GM19099 (cell line): ENCODE measurements around the gene BTAF1.

Experiments used
- POLR2A ChIP-seq: IDR thresholded peaks from 3 replicates; pipeline ENCODE4 v1.6.1; 2011; ENCODE audit warnings: low read depth; ENCODE audit not compliant: insufficient read length; ENCODE audit errors: extremely low read depth

Gene BTAF1

DNA sequence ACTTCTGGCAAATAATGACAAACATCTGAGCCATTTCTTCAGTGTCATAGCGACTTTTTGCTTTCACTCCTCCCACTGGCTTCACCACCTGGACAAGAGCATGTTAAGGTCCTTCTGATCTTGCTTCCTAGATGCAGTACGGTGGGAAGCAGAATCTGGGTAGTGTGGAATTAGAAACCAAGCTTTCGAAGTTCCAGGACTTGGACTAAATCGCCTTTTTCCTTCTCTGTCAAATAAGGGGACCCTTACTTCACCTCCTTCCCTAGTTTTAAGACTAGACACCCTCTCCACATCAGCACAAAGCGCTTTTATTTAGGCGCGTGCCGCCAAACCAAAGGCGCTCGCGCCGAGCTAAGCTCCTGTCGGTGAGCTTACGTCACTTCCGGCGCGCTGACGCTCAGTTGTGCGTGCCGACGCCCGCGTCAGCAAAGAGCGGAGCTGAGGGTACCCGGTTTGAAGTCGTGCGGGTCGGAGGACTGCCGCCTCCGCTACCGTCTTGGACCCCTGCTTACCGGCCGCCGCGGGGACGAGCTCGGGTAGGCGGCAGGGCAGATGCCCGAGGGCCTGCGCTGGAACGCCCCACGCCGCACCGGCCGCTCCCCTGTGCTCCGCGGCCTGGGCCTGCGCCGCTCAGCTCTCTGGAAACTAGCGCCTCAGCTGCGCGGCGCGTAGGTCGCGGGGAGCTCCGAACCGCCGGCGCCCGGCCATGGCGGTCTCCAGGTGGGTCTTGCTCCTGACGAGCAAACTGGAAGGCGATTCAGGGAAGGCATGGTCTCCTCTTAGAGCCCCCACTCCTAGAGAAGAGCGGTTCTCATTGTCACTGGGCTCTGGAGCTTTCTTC lies at the start of gene BTAF1:
Gene BTAF1 (plus strand): TSS at position 400 of the 841 bp plus-strand sequence. CDS start 307 bp downstream, at position 707.
- TF ChIP-seq POLR2A, result peak; percentile 94

DNA sequence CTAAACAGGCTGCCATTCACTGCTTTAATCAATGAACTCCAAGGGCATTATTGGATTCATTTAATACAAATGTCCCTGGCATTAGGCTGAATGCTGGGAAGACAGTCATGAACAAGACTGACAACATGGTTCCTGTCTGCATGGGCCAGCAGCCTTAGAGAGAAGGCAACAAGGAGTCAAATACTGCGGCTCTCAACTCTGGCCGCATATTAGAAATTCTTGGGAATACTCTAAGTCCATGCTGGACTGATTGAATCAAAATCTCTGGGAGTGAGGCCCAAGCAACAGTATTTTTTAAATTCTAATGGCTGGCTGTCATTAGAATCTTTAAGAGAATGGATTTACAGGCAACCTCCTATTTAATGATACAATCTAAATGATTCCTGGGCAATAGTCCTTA lies 48.4 kb upstream of the BTAF1 start:
- no peak for TF ChIP-seq POLR2A

DNA sequence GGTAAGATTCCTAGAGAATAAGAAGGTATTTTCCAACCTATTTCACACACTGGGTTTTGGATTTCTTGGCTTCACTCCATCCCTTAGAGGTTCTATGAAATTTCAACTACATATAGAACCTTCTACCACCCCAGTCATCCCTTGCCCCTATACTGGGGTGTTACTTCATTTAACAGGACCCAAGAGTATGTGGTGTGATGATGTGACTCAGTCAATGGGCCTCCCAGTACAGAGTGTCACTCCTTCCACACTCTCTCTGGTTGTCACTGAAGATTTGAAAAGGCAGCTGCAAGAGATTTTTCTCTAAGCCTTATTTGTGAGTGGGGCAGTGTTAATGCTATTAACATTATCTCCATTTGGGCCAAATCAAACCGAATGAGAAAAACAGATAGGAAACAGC lies 47.8 kb upstream of the BTAF1 start:
- TF ChIP-seq POLR2A, result no peak

DNA sequence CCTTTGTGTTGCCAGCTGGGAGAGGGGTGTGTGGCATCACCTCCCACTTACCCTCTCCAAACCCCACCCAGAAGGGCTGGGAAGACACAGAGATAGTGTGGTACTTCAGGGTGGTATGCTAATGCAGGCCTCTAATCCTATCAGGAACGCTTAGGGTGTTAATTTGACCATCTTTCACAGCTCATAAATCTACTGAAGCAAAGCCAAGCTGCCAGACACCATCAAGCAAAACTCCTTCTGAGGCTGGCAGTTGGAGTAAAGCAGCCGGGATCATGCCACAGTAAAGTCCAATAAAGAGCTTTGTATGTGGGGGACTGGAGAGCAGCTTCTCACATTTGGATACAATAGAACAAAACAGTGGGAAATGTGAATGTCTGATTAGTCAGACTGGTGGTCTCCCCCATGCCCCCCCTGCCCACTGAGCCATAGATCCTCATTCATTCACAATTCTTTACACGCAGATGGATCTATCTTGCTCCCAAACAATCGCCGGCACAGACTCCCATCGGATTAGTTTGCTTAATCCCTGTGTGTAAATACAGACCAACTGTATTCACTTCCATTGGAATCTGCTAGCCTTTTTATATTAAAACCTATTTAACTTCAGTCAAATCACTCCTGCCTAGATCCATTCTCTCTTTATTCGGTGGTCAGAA lies 43.9 kb upstream of the BTAF1 start:
- TF ChIP-seq POLR2A, result no peak

DNA sequence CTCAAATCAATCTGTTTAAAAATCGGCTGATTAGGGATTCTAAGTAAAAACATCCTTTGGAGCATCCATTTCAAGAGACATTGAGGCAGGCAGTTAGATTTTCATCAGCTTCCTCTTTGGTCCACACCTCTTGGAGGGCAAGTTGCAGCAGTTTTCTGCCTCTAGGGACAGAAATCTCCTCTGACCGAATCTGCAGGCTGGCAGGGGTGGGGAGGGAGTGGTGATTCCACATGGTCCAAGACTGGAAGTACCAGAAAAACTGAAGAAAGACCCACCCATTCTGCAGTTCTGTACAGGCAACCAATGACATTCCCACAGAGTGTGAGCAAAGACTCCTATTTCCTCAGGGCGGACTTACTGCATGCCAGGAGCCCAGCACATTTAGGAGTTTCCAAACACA lies 43.3 kb upstream of the BTAF1 start:
- TF ChIP-seq POLR2A, result no peak

DNA sequence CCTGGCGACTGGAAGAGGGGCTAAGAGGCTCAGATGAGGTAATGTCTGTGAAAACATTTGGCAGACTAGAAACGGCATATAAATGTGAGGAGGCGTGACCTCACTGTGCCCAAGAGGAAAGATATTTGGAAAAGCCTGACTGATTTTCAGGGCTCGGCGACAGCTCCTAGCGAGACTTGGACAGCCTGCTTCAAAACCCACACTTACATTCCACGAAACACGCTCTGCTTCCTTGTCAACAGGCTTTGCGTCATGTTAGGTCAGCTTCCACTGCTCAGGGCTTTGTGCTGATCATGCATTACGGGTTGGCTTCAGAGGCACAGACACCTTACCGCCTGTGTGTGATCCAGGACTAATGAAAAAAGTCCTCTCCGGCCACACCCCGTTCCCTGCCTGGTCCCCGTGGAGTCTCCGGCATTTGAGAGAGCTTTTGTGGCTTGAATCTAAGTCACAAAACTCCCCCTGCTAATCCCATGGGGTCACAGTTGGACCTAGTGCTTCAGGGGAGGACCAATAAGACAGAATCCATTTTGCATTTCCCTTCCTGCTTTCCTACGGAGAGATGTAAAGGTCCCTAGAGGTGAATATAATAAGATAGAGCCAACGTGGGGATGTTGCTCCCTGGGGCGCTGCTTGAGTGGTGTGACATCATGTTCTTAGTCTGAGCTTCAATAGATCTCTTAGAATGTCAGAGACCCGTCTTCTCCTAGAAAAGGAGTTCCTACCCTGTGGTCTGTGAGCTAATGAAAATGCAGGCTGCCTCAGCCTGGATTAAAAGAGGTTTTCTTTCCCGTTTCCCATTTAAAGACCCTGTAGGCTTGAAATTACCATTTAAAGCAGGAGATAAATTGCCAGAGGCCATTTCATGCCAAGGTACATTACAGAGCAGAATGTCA lies 39.8 kb upstream of the BTAF1 start:
- TF ChIP-seq POLR2A, result no peak

DNA sequence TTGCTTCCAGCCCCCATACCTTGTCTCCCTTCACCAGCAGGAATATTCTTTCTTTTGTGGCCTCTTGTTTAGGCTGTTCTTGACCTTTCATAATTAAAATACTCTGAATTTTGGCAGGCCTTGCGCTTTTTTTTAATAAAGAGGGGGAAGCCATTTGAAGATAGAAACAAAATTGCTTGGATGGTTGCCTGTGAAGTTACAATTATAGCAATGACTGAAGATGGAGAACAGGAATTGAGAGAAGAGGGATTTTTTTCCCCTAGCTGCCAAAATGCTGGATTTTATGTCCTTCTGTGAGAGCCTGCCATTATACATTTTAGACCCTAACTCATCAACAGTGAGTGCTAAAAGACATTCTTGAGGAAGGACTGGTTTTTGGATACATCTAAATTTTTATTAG lies 39.0 kb upstream of the BTAF1 start:
- TF ChIP-seq POLR2A, result no peak

DNA sequence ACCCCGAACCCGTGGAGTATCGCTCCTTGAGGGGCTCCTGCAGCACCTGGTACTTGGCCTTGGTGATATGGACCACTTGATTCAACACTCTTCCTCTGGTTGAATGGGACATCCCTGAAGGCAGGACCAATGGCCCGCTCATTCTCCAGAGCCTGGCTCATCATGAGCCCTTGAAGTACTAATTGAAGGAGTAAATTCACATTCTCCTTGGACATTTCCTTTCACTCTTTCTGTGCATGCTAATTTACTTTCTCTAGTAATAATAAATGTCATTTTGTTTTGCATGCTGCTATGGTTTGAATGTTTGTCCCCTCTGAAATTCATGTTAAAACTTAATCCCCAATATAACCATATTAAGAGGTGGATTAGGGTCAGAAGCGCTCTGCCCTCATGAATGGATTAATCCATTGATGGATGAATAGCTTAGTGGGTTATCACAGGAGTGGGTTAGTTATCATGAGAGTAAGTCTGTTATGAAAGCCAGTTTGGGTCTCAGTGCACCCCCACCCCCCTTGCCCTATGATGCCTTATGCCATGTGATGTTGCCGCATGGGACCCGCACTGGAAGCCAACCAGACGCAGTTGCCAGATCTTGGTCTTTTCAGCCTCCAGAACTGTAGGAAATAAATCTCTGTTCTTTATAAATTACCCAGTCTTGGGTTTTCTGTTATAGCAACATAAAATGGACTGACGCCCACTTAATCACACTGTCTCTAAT lies 38.0 kb upstream of the BTAF1 start:
- TF ChIP-seq POLR2A, result no peak

DNA sequence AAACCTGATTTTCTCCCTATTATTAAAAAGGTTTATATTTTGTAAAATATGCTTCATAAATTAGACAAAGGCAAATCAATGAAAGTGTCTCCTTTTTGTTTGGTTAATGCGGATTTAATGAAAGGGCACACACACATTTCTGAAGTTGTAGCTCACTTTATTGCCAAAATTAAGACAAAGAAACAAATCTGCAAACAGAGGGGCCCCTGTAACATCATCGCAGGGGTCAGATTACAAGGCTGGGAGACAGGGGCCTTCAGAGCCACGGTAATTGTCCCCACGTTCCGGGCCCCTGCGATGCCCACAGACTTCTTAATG lies 36.7 kb upstream of the BTAF1 start:
- TF ChIP-seq POLR2A, result no peak

DNA sequence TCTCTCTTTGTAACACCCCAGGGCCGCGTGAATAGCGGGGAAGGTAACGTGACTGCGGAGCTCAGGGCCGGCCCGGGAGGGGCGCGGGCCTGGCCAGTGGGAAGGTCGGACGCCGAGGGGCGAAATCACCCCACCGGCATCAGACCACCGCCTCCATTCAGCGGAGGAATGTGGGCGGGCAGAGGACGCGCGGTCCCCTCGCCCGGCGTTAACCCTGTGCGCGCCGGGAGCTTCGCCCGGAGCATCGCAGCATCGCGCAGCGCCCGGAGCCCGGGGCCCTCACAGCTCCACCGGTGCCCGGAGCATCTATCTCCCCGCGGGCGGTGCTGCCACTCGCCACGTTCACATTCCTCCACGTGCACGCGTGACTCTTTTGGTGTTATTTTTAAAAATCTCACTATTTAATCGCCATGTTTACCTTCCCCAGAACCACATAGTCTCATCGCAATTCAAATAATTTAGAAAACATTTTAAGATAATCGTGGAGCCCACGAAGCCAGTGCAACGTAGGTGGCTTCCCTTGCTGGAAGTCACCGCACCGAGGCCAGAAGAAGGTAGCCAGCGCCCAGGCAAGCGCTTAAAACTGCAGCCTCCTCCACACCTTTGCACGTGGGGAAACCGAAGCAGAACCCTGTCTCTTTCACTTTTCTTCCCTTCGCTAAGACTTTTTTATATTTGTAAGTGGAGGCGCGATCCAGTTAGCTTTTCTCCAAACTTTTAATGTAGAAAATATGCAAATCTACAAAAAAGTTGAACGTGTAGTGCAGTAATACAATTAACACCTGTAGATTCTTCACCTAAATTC lies 36.1 kb upstream of the BTAF1 start:
- no peak for TF ChIP-seq POLR2A

DNA sequence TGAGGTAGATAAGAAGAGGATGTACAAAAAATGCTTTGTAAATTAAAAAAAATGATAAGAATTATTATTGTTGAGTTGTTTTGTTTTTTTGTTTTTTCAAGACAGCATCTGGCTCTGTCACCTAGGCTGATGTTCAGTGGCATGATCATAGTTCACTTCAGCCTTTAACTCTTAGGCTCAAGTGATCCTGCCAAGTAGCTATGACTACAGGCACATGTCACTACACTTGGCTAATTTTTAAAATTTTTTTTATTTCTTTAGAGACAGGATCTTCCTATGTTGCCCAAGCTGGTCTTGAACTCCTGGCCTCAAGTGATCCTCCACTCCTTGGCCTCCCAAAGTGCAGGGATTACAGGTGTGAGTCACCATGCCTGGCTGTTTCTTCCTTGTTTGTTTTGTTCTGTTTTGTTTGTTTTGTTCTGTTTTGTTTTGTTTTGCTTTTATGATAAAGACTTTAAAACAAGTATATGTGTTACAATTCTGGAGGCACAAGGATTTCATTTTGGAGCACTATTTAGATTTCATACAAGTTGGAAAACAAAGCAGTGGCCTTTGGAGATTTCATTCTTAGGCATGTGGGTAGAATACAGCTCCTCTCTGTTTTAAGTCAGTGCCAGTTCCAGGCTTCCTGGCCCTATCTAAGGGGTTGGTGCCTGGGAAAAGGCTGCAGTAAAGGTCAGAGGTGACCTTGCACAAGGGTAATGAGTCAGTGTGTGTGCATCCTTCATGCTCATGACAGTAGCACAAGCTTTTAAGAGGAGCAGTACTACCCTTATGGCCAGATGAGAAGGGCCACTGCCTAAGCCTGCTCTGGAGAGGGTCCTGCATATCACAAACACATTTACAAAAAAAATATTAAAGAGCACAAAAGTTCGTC lies 32.2 kb upstream of the BTAF1 start:
- no peak for TF ChIP-seq POLR2A

DNA sequence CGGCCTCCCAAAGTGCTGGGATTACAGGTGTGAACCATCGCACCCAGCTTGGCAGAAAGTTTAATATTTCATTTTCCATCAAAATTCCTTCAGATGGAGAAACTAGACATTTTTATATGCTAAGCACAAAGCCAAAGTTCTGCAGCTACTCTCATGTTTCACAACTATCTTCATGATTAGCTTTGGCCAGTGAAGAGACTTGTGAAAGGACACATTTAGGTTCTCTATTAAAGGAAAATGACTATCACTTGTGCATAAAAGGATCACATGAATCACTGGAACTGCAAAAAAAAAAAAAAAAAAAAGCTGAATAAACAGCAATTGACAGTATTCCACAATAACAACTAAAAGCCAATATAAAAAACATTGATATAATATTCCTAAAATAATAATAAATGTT lies 30.5 kb upstream of the BTAF1 start:
- no peak for TF ChIP-seq POLR2A

DNA sequence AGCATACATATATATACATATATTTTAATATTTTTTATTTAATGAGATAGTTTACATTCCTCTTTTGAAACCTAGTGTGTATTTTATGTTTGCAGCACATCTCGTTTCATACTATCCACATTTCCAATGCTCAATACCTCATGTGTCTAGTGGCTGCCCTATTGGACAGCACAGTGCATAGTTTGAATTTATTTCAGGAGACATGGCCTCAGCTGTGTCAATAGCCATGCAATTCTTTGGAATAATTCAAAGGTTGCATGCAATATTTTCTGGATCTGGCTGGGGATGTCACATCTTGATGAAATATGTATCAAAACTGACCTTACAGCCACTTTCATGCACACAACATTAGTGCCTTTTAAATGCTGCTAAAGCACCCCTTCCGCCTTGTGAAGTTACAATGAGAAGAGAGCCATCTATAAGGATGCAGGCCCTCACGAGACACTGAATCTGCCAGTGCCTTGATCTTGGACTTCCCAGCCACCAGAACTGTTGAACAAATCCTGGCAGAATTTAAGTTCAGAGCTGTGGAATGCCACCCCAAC lies 27.3 kb upstream of the BTAF1 start:
- no peak for TF ChIP-seq POLR2A

DNA sequence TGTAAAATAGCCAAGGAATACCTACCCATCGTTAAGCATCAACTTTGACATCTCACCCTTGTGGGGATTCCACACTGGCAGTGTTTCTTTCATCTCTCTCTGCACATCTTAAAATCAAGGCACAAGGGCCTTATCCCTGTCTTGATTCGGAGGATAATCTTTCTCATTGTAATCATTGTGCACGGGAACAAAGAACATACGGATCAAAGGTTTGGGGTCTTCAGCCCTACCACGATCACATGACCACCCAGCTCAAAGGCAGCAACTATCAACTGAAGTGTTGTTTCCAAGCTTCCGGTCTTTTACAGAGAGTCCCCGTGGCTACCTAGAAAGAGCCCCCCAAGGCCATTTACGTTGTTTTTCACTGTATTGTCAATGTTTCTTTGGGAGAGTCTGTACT lies 26.1 kb upstream of the BTAF1 start:
- TF ChIP-seq POLR2A, result no peak
